Activated naive CD4-positive, alpha-beta T cell treated with anti-CD3 and anti-CD28 coated beads, Interleukin-2, amount 10 ng/mL, durations not matched to agents 7 days and 5 days (primary cell): ENCODE results near the gene EYA4.
A peak's percentile ranks its signal among the peaks of the same experiment; 100 is the strongest.

Source experiments
- CTCF ChIA-PET: fragments of 350-600 bp; sonication (Branson Sonifier 250); formaldehyde crosslinking; loops from one replicate; lab custom pipeline; 2021; ENCODE audit warnings: antibody characterized with exemption; lab: Charles Lee
- DNase-seq: peaks from one replicate; pipeline ENCODE4 v3.0.0-alpha.2; 2020
- H3K27ac Mint-ChIP-seq: one replicate; pipeline ENCODE4 v1.8.0; 2021; ENCODE audit warnings: mild to moderate bottlenecking, moderate library complexity, mixed read lengths
- H3K27me3 Mint-ChIP-seq: one replicate; pipeline ENCODE4 v1.8.0; 2021; ENCODE audit warnings: mild to moderate bottlenecking, mixed read lengths
- H3K36me3 Mint-ChIP-seq: one replicate; pipeline ENCODE4 v1.8.0; 2021; ENCODE audit warnings: mixed read lengths
- H3K4me1 Mint-ChIP-seq: one replicate; pipeline ENCODE4 v1.8.0; 2021; ENCODE audit warnings: mixed read lengths
- H3K4me3 Mint-ChIP-seq: one replicate; pipeline ENCODE4 v1.8.0; 2021; ENCODE audit warnings: mild to moderate bottlenecking, moderate library complexity, mixed read lengths
- H3K9me3 Mint-ChIP-seq: one replicate; pipeline ENCODE4 v1.8.0; 2021; ENCODE audit warnings: mixed read lengths

Gene EYA4

GRCh38 chr6:133474516-133474915, 233.4 kb downstream of the EYA4 start:
- no peaks in the 10 kb centered on the region for H3K4me1 Mint-ChIP-seq

GRCh38 chr6:133478673-133479072, 237.5 kb downstream of the EYA4 start:
- CTCF ChIA-PET: no interaction called here
- no peak overlapping the region for H3K4me3 Mint-ChIP-seq
- no peaks in the 10 kb centered on the region for H3K36me3 Mint-ChIP-seq
- H3K27me3 Mint-ChIP-seq: no peaks in the 10 kb centered on the region
- H3K9me3 Mint-ChIP-seq: no peaks in the 10 kb centered on the region
- no peaks in the 10 kb centered on the region for H3K4me1 Mint-ChIP-seq
- H3K27ac Mint-ChIP-seq: no peak overlapping the region
- no peak for DNase-seq

More at GRCh38 chr6:133474516-133474915, 233.4 kb downstream of the EYA4 start:
- H3K36me3 Mint-ChIP-seq: no peaks in the 10 kb centered on the region
- no peak for DNase-seq
- no peak overlapping the region for H3K4me3 Mint-ChIP-seq
- H3K9me3 Mint-ChIP-seq: no peaks in the 10 kb centered on the region
- CTCF ChIA-PET: no interaction called here
- no peak overlapping the region for H3K27ac Mint-ChIP-seq
- H3K27me3 Mint-ChIP-seq: no peaks in the 10 kb centered on the region

GRCh38 chr6:133487174-133487573, 246.0 kb downstream of the EYA4 start:
- Mint-ChIP-seq H3K4me1 (no peaks in the 10 kb centered on the region), H3K4me3 (no peak overlapping the region), H3K27ac (no peak overlapping the region), H3K36me3 (no peaks in the 10 kb centered on the region), H3K27me3 (no peaks in the 10 kb centered on the region), H3K9me3 (no peaks in the 10 kb centered on the region)
- no peak for DNase-seq
- CTCF ChIA-PET: no interaction called here

- Mint-ChIP-seq H3K4me3 (no peak overlapping the region), H3K27ac (no peak overlapping the region), H3K27me3 (no peaks in the 10 kb centered on the region), H3K36me3 (no peaks in the 10 kb centered on the region), H3K9me3 (no peaks in the 10 kb centered on the region), H3K4me1 (no peaks in the 10 kb centered on the region)
- DNase-seq: no peak
- CTCF ChIA-PET: no interaction called here
Observed at GRCh38 chr6:133495205-133495903, 254.2 kb downstream of the EYA4 start.

DNA sequence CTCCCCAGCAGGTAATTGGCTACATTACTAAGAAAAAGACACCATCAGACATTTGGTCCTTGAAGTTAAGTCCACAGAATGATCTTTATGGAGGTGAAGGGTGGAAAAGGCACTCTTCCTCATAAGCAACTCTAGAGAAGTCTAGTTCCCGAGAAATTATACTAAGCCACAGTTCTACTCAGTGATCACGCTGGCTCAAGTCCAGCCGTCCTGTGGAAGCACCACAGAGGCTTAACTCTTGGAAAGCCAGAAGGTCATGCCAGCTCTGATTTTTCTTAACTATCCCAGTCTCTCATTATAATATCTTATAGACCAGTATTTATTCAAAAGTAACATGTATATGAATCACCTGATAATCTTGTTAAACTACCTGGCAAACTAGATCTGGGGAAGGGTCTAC, 258.5 kb downstream of the EYA4 start:
- Mint-ChIP-seq H3K27me3 (no peaks in the 10 kb centered on the region), H3K36me3 (no peaks in the 10 kb centered on the region), H3K27ac (no peak overlapping the region), H3K4me1 (no peaks in the 10 kb centered on the region), H3K9me3 (no peaks in the 10 kb centered on the region), H3K4me3 (no peak overlapping the region)
- CTCF ChIA-PET: no interaction called here
- DNase-seq: no peak

- CTCF ChIA-PET: no interaction called here
Observed at GRCh38 chr6:133501675-133502270, 260.6 kb downstream of the EYA4 start.

DNA sequence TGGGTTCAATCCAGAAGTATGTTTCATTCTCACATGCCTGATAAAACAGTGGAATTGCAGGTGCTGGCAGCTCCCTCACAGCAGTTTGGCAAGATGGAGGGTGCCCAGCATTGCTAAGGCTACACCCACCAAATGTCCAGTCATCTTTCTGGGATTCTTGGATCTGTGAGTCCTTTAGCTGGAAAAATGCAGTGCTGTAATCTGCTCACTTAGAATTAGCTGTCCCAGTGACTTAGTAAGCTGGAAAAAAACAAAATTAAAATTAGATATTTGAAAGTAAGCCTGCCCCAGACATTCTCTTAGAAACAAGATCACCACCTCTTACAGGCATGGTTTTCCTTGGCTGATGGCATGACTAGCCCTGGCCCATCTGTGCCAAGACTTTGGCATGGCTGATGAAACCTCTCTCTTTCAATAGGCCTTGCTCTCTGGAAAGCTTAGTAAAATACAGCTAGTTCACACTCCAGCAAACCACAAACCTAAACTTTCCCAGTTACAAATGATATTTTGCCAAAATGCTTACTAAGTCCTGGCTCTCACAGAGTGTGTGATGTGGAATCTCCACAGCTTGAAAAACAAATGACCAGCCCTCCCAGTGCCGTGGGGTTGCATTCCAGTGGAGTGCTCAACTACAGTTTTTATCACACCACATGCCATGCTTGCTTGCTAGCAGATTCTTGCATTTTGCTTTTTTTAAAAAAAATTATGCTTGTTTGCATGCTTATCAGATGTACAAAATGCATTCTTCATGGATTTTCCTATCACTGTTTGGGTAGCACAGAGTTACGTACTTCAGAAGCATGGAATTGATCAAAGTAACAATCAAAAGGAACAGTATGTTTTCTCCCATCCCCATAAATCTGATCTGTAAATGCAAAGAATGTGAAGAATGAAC, 261.5 kb downstream of the EYA4 start:
- no peak for DNase-seq
- no peak overlapping the region for H3K27ac Mint-ChIP-seq
- H3K4me1 Mint-ChIP-seq: no peaks in the 10 kb centered on the region
- H3K27me3 Mint-ChIP-seq: no peaks in the 10 kb centered on the region
- H3K9me3 Mint-ChIP-seq: no peaks in the 10 kb centered on the region
- no peaks in the 10 kb centered on the region for H3K36me3 Mint-ChIP-seq
- H3K4me3 Mint-ChIP-seq: no peak overlapping the region
- CTCF ChIA-PET: no interaction called here

More at GRCh38 chr6:133501675-133502270, 260.6 kb downstream of the EYA4 start:
- Mint-ChIP-seq H3K27ac (no peak overlapping the region), H3K4me1 (no peaks in the 10 kb centered on the region), H3K27me3 (no peaks in the 10 kb centered on the region), H3K36me3 (no peaks in the 10 kb centered on the region), H3K9me3 (no peaks in the 10 kb centered on the region), H3K4me3 (no peak overlapping the region)
- no peak for DNase-seq

DNA sequence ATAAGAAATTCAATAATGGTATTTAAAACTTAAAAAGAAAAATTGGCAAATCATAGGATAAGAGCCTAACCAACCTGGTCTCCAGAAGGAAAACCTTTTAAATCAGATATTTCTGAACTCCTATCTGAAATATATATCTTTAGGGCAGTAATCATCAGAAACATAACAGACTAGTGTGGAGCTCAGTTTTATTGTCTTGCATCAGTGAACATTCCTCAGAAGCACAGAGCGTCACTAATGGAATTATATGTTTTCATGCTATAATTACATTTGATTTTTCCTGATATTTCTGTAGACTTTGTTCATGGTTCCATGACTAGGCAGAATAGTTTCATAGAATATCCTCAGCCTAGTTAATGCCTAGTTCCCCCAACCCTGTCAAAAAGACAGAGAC, 262.2 kb downstream of the EYA4 start:
- Mint-ChIP-seq H3K27me3 (no peaks in the 10 kb centered on the region), H3K36me3 (no peaks in the 10 kb centered on the region), H3K4me3 (no peak overlapping the region), H3K9me3 (no peaks in the 10 kb centered on the region), H3K27ac (no peak overlapping the region), H3K4me1 (no peaks in the 10 kb centered on the region)
- DNase-seq: no peak
- CTCF ChIA-PET: no interaction called here

DNA sequence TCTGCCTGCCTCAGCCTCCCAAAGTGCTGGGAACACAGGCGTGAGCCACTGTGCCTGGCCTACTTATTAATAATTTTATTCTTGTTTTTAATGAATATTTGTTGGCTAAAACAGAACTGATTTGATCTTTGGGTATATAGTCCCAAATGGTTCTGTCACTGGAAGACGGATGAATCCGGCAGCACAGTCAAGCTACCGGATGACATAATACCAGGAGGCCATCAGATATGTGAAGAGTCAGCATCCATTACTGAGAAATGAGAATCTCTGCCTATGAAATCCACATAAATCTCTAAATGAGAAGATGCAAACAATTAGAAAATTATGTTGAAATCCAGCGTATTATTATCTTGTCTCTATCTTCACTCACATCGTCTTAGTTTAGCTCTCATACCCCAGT, 263.0 kb downstream of the EYA4 start:
- CTCF ChIA-PET: no interaction called here
- no peaks in the 10 kb centered on the region for H3K36me3 Mint-ChIP-seq
- H3K4me1 Mint-ChIP-seq: no peaks in the 10 kb centered on the region
- DNase-seq: no peak
- H3K27me3 Mint-ChIP-seq: no peaks in the 10 kb centered on the region
- H3K4me3 Mint-ChIP-seq: no peak overlapping the region
- no peaks in the 10 kb centered on the region for H3K9me3 Mint-ChIP-seq
- no peak overlapping the region for H3K27ac Mint-ChIP-seq

- no peaks in the 10 kb centered on the region for H3K4me1 Mint-ChIP-seq
- no peak for DNase-seq
- H3K27ac Mint-ChIP-seq: no peak overlapping the region
- CTCF ChIA-PET: no interaction called here
- H3K27me3 Mint-ChIP-seq: no peaks in the 10 kb centered on the region
- H3K9me3 Mint-ChIP-seq: no peaks in the 10 kb centered on the region
- no peaks in the 10 kb centered on the region for H3K36me3 Mint-ChIP-seq
- no peak overlapping the region for H3K4me3 Mint-ChIP-seq
Observed at GRCh38 chr6:133504761-133505160, 263.6 kb downstream of the EYA4 start.

DNA sequence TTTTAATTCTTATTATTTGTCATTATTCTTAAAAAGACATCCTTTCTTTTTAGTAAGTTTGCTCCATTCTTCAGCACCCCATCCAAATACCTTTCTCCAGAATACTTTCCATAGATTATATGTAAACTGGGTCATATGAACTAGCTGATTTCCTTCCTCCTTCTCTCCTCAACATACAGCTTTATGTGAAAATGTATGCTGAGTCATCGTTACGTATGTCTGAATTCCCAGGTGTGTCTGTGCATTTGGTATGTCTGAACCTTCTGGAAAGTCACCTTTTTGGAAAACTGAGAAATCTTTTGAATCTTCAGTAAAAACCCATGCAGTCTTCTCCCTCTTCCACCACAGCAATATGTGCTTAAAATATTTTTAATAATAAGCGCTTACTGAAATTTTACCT, 264.5 kb downstream of the EYA4 start:
- Mint-ChIP-seq H3K4me3 (no peak overlapping the region), H3K9me3 (no peaks in the 10 kb centered on the region), H3K27me3 (no peaks in the 10 kb centered on the region), H3K4me1 (no peaks in the 10 kb centered on the region), H3K36me3 (no peaks in the 10 kb centered on the region), H3K27ac (no peak overlapping the region)
- CTCF ChIA-PET: no interaction called here
- no peak for DNase-seq

GRCh38 chr6:133512410-133513016, 271.4 kb downstream of the EYA4 start:
- no peak overlapping the region for H3K27ac Mint-ChIP-seq
- CTCF ChIA-PET: interaction anchor here (0.8 kb wide), 1 partner anchor 683 kb away, joined by 3 read pairs; no protein-coding TSS in a partner anchor
- no peak overlapping the region for H3K4me3 Mint-ChIP-seq
- no peaks in the 10 kb centered on the region for H3K27me3 Mint-ChIP-seq
- no peaks in the 10 kb centered on the region for H3K9me3 Mint-ChIP-seq
- H3K36me3 Mint-ChIP-seq: no peaks in the 10 kb centered on the region
- DNase-seq: peak; percentile 36
- H3K4me1 Mint-ChIP-seq: no peaks in the 10 kb centered on the region

DNA sequence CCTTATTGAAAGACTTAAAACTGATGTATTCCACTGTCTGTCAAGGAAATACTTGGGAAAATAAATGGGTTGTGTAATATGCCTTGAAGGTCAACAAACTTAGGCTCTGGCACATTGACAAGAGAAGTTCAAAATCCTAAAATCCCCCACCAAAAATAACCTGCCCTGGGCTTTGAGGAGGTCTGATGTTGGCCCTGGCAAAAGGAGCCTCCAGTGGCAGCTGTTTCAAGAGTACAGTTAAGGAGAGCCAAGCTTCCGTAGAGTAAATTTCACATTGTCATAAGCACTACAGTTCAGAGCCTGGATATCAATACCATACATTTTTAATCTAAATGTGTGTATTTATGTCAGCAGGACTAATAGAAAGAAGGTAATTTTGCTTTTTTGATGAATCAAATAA, 282.7 kb downstream of the EYA4 start:
- H3K36me3 Mint-ChIP-seq: no peaks in the 10 kb centered on the region
- DNase-seq: no peak
- CTCF ChIA-PET: no interaction called here
- no peak overlapping the region for H3K27ac Mint-ChIP-seq
- no peaks in the 10 kb centered on the region for H3K4me1 Mint-ChIP-seq
- H3K27me3 Mint-ChIP-seq: no peaks in the 10 kb centered on the region
- no peak overlapping the region for H3K4me3 Mint-ChIP-seq
- H3K9me3 Mint-ChIP-seq: no peaks in the 10 kb centered on the region

- Mint-ChIP-seq H3K4me3 (no peak overlapping the region), H3K36me3 (no peaks in the 10 kb centered on the region), H3K27ac (no peak overlapping the region), H3K9me3 (no peaks in the 10 kb centered on the region), H3K4me1 (no peaks in the 10 kb centered on the region), H3K27me3 (no peaks in the 10 kb centered on the region)
- DNase-seq: no peak
- CTCF ChIA-PET: no interaction called here
Observed at GRCh38 chr6:133526436-133526835, 285.3 kb downstream of the EYA4 start.
